Raji (cell line): ENCODE results near the gene FEM1C.

Experiments
- POLR2A ChIP-seq: IDR thresholded peaks from 2 replicates; pipeline ENCODE4 v1.6.1; 2011; ENCODE audit warnings: low read depth, low read length, control low read depth; ENCODE audit not compliant: insufficient read depth

The FEM1C gene

DNA sequence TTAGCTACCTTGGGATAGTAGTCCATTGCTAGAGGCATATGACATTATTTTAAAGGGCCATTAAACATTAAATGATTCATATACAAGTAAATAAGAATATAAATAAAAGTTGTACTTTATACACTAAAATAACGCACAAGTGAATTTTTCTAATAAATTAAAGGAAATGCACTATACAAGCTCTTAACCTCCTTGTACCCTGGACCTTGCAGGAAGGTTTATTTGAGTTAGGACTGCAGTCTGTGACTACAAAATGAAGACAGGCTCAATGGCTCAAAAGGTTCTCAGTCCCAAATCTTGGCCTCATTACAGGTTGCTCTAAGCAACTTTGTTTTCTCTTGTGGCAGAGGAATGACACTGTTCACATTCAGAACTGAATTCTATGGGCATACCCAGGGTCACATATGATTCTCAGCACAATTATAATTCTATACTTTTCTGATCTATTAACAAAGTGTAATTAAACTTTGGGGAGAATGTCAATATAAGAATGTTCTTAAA is 34.4 kb downstream of the FEM1C start:
- TF ChIP-seq POLR2A, result no peak

- TF ChIP-seq POLR2A, result no peak
Measured at GRCh38 chr5:115509547-115509946, 35.0 kb downstream of the FEM1C start.

DNA sequence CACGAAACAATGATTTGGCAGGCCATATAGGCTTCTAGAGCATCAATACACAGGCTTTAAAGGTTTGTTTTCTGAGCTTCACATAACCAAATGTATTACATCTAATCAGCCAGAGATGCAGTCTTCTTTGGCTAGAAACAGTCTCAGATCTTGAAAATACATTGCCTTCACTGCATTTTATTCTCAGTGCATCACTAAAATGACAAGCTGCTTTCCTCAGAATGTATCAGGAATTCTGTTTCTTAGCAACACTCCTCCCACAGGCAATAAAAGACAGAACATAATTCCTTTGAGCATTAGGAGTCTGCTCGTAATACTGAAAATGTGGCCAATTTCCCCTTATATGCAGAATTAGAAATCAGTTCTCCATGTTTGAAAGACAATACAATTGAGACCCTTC is 36.9 kb downstream of the FEM1C start:
- no peak for TF ChIP-seq POLR2A

DNA sequence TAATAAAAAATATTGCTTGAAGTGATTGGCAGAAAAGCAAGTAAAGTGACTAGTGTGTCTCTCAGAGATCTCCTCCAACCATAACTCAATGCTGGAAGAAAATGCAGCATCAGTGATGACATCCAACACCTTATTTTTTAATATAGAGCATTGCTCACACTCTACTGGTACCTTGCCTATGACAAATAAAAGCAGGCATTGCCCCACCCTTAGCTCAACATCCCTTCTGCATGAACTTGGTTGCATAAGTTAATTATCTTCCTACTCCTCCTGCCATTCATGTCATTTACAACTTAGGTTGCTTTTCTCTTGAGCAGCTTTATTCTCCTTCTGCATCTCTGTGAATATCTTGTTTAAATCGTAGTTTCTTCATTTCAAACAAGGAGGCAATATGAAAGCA is 41.2 kb downstream of the FEM1C start:
- TF ChIP-seq POLR2A, result no peak

GRCh38 chr5:115501464-115502210 is 42.9 kb downstream of the FEM1C start:
- no peak for TF ChIP-seq POLR2A

- TF ChIP-seq POLR2A, result no peak
Measured at GRCh38 chr5:115500225-115500624, 44.4 kb downstream of the FEM1C start.

GRCh38 chr5:115496936-115497576 is 47.5 kb downstream of the FEM1C start:
- TF ChIP-seq POLR2A, result no peak

DNA sequence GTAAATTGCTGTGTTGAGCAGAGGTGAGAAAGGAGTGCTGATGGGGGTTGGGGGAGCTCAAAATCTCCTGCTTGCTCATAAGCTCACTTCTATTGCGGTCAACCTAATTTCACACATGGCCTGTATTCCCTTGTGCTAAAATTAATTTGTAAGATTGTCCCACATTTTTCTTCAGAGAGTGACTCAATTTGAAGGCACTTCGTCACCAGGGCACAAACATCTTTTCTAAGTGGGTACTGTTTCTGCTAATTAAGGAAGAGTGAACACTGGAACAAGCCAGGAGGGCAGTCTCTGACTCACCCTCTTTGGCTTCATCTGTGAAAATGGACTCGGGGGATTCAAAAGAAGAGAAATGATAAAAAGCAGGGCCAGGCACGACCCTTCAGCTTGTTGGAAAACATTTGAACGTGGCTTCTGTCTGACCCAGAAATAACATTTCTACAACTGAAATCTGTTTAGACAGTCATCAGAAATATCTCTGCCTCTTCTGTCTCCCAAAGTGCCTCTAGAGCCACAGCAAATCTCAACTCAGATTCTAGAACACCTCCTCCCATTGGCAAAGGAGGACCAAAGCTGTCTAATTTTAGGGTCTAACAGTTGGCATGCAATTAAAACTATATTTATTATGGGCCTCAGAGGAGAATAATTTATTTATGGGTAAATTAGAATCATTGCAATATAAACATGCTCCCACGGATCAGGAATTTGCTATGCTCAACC is 49.8 kb downstream of the FEM1C start:
- TF ChIP-seq POLR2A, result no peak

GRCh38 chr5:115490596-115490995 is 54.0 kb downstream of the FEM1C start:
- TF ChIP-seq POLR2A, result no peak

- TF ChIP-seq POLR2A, result no peak
Measured at GRCh38 chr5:115489733-115490132, 54.8 kb downstream of the FEM1C start.

- no peak for TF ChIP-seq POLR2A
Measured at GRCh38 chr5:115487756-115488155, 56.8 kb downstream of the FEM1C start.

DNA sequence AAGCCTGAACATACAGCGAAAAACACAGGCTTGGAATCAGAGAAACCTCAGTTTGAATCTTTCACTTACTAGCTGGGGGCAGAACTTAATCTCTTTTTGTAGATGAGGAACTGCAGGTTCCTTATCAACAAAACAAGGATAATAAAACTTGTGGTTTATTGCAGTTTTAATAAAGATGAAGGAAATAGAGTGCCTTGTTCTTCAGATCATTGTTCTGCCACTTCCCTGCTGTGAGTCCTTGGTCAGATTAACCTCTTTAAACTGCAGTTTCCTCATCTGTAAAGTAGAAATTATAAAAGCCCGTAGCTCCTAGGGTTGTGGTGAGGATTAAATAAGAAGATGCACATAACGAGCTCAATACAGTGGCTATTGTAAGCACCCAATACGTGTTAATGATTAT is 57.4 kb downstream of the FEM1C start:
- TF ChIP-seq POLR2A, result no peak

GRCh38 chr5:115486728-115487127 is 57.8 kb downstream of the FEM1C start:
- TF ChIP-seq POLR2A, result no peak

GRCh38 chr5:115484368-115484767 is 60.2 kb downstream of the FEM1C start:
- TF ChIP-seq POLR2A, result no peak

GRCh38 chr5:115480900-115481299 is 63.7 kb downstream of the FEM1C start:
- TF ChIP-seq POLR2A, result no peak

- TF ChIP-seq POLR2A, result no peak
Measured at GRCh38 chr5:115480271-115480670, 64.3 kb downstream of the FEM1C start.

DNA sequence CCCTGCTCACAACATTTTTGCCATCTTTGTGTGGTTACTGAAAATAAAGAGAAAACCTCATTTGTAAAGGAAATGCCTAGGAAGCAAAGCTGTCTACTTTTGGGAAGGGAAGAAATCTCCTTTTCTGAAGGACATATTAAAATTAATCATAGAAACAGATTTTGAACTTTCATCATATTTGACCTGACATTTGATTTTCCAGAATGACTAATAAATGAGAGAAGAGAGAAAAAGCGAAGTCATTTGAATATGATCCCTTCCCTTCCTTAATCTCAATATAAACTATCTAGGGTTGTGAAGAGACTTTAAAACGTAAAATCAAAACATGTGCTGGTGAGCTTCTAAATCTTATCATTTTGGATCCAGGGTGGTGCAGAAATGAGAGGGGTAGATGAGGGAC is 66.3 kb downstream of the FEM1C start:
- TF ChIP-seq POLR2A, result no peak

DNA sequence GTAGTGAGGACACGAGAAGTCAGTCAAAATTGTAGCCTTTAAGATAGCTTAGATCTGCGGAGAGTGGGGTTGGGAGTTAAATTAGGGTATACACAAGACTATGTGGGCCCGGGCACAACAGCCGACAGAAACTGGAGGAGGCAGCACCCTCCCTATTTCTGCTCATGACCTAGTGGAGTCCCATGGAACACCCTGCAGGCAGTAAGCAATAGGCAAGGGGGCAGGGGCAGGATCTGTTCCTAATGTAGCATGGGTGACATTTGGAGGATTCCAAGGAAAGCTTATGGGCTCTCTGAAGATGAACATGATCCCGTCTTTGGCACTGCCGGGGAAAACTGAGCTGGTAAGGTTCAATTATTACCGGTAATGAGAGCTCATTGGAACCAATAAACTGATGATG is 67.0 kb downstream of the FEM1C start:
- no peak for TF ChIP-seq POLR2A
